ENCODE data around the gene E2F4.

- no peak for TF ChIP-seq CTCF (IDR thresholded peaks at IDR 0.05 in 2 of 3, conservative IDR thresholded peaks at IDR 0.05 in 1 of 3; ENCODE audit: borderline replicate concordance in 1 of 3, insufficient read depth in 1 of 3, low read depth in 2 of 3, low read length in 2 of 3)
- TF ChIP-seq ZFX (IDR thresholded peaks at IDR 0.05), result no peak
Observed at GRCh38 chr16:67190448-67191399, 1.2 kb upstream of the E2F4 start.

Measured in HCT116 (cell line).